Activated CD8-positive, alpha-beta memory T cell treated with anti-CD3 and anti-CD28 coated beads for 1 hour (primary cell): ENCODE data around the gene SLC35D1.
"Not testable (repeated sequence)": the region's sequence is repeated elsewhere in the genome, so short reads cannot be mapped to it uniquely, and the experiment has no call there.

Experiments used
- DNase-seq, 2 donors: peaks; one replicate each; pipeline ENCODE4 v3.0.0-alpha.2; 2020; ENCODE audit warnings: low read depth in 1 of 2; ENCODE audit errors: extremely low read depth in 1 of 2

Gene SLC35D1

DNA sequence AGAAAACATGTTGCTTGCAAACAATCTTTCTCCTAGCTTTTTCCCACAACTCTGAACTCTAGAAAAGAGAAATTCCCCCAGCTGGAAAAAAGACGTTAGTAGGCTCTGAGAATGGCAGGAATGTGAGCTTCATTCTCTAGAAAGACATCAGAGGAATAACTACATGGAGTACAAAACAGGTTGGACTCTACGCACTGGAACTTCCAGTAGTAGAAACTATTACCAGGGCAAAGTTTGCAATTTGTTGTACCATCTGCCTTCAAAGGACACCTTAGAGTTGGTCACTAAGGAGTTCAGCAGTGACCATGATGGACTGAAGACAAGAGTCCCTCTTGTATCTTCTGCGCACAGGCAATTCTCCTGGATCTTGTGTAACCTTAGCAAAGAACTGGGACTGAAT is 60.9 kb downstream of the SLC35D1 start:
- no peak for DNase-seq

DNA sequence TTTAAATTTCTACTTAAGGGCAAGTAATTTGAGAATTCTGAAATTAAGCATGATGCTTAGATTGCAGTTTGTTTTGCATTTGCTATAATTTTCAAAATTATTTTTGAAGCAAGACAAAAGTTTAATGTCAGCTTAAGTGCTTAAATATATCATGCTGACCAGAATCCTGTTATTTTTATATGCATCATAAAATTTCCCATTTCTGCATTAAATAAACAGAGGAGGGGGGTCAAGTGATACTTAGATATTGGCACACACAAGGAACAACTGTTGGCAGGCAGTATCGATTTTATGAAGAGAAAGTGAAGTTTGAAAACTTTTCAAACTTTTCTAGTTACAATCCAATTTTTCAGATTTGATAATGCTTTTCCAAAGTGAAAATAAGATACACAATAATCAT is 68.1 kb downstream of the SLC35D1 start:
- no peak for DNase-seq

- no peak for DNase-seq
These were observed 69.5 kb downstream of the SLC35D1 start for GRCh38 chr1:66984491-66984890.

- DNase-seq: no peak
These were observed 71.2 kb downstream of the SLC35D1 start for GRCh38 chr1:66982561-66983260.

DNA sequence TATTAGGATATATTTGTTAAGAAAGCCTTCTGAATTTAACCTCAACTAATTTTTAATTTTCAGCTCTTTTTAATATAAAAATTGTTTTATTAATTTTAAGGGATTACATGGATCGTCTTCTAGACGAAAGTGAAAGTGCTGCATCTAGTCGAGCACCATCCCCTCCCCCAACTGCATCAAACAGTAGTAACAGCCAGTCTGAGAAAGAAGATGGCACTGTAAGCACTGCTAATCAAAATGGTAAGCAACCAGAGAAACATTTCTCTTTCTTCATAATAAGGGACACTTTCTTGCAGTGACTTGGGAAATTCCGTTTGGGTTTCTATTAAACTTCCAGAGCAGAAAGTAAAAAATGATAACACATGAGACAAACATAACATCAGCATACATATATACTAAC is 72.3 kb downstream of the SLC35D1 start:
- DNase-seq: peak in 1 of 2 donors; percentile 17

GRCh38 chr1:66980745-66981367 is 73.1 kb downstream of the SLC35D1 start:
- no peak for DNase-seq

GRCh38 chr1:66979621-66980020 is 74.3 kb downstream of the SLC35D1 start:
- DNase-seq: not testable (repeated sequence)

DNA sequence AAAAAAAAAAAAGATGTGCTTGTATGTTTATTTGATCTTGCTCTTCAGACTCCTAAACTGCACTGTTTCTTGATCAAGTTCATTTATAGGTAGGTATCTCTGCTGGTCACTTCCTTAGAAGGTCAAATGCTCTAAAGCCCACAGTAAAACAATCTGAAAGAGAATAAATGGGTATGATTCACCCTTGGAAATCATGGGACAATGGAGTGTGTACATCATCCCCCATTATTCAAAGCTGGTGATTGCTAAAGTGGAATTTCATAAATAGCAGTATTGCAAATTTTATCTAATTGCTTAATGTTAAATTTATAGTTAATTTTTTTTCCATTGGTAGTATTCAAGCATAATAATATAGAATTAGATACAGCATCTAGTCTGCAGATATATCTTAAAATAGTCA is 75.7 kb downstream of the SLC35D1 start:
- no peak for DNase-seq

DNA sequence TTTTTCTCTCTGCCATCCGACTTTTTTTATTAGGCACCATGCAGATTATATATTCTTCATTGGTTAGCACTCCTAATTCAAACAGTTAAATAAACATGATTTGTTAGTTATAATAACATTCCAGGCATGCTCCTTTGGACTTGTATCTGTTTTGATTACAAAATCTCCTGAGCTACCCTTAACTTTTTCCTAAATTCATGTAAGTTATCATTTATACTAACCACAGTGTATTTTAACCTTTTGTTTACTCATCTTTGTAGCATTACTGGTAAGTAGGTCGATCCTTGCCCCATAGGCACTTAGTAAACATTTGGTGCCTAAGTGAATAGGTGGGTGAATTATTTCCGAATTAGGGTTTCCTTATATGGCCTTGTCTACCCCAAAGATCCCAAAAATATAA is 85.4 kb downstream of the SLC35D1 start:
- DNase-seq: no peak

DNA sequence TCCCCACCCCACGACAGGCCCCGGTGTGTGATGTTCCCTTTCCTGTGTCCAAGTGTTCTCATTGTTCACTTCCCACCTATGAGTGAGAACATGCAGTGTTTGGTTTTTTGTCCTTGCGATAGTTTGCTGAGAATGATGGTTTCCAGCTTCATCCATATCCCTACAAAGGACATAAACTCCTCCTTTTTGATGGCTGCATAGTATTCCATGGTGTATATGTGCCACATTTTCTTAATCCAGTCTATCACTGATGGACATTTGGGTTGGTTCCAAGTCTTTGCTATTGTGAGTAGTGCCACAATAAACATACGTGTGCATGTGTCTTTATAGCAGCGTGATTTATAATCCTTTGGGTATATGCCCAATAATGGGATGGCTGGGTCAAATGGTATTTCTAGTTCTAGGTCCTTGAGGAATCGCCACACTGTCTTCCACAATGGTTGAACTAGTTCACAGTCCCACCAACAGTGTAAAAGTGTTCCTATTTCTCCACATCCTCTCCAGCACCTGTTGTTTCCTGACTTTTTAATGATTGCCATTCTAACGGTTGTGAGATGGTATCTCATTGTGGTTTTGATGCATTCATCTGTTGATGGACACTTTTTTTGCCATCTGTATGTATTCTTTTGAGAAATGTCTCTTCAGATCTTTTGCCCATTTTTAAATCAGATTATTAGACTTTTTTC is 87.6 kb downstream of the SLC35D1 start:
- DNase-seq: not testable (repeated sequence)

GRCh38 chr1:66957938-66958337 is 96.0 kb downstream of the SLC35D1 start:
- DNase-seq: no peak

- no peak for DNase-seq
These were observed 99.7 kb downstream of the SLC35D1 start for GRCh38 chr1:66954208-66954607.

DNA sequence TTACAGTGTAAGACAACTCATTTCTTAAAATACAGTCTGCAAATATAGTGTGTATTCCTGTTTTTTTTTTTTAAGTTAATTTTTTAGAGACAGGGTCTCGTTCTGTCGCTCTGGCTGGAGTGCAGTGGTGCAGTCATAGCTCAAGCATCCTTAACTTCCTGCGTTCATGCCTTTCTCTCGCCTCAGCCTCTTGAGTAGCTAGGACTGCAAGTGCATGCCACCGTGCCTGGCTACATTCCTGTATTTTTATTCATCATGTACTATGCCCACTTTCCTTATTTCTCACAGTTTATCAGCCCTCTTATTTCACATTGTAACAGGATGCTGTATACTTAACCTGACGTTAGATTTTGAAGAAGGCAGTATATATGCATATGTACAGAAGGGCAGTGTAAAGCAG is 102.4 kb downstream of the SLC35D1 start:
- DNase-seq: no peak
